Measurements from ENCODE around the gene CEP72.
A peak's percentile ranks its signal among the peaks of the same experiment; 100 is the strongest.

CEP72 gene

DNA sequence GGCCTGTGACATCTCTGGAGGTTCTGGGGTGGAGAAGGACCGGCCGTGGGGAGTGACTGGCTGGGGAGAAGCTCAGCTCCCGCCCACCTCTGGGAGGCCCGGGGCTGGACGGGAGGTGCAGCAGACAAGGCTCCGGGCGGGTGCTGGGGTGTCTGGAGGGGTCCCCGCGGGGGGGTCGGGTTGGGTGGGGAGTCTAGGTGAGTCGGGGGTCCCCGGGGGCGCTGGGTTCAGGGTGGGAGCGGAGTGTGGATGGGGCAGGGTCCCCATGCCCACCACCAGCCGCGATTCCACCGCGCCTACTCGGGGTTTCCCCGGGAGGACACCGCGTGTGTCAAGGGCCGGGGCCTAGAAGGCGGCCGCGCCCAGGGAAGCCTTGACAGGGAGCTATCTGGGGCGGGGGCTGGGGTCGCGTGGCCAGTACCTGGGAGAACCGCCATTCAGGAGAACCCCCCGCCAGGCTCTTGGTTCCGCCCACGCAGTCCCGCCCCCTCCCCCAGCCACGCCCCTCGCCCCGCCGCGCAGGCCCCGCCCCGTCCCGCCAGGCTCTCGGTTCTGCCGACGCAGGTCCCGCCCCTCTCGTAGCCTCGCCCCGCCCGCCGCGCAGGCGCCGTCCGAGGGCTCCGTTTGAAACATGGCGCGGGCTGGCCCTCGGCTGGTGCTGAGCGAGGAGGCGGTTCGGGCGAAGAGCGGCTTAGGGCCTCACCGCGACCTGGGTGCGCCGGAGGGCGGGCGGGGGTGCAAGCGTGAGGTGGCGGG lies at the start of gene CEP72:
Gene CEP72 (plus strand): TSS at position 610 of the 756 bp plus-strand sequence. CDS start 22 bp downstream, at position 632.
- H3K9me3 Mint-ChIP-seq = peaks cover 11% of the 10 kb centered on the region
- H3K36me3 Mint-ChIP-seq (ENCODE audit: low read depth) = peaks cover 29% of the 10 kb centered on the region
- H3K27ac Mint-ChIP-seq = peak within 1 kb of the TSS; percentile 96
- no peaks in the 10 kb centered on the region for H3K27me3 Mint-ChIP-seq (ENCODE audit: low read depth)
- H3K4me1 Mint-ChIP-seq (ENCODE audit: low read depth) = peaks cover 46% of the 10 kb centered on the region
- peak; percentile 88 for DNase-seq (ENCODE audit: low spot score)
- peak within 1 kb of the TSS; percentile 95 for H3K4me3 Mint-ChIP-seq

- Mint-ChIP-seq H3K27me3 (ENCODE audit: low read depth) (peaks cover 14% of the 10 kb centered on the region), H3K36me3 (ENCODE audit: low read depth) (no peaks in the 10 kb centered on the region), H3K4me3 (no peak overlapping the region), H3K9me3 (no peaks in the 10 kb centered on the region), H3K4me1 (ENCODE audit: low read depth) (no peaks in the 10 kb centered on the region), H3K27ac (no peak overlapping the region)
- DNase-seq (ENCODE audit: low spot score) = no peak
Observed at GRCh38 chr5:565782-566440, 46.2 kb upstream of the CEP72 start.

DNA sequence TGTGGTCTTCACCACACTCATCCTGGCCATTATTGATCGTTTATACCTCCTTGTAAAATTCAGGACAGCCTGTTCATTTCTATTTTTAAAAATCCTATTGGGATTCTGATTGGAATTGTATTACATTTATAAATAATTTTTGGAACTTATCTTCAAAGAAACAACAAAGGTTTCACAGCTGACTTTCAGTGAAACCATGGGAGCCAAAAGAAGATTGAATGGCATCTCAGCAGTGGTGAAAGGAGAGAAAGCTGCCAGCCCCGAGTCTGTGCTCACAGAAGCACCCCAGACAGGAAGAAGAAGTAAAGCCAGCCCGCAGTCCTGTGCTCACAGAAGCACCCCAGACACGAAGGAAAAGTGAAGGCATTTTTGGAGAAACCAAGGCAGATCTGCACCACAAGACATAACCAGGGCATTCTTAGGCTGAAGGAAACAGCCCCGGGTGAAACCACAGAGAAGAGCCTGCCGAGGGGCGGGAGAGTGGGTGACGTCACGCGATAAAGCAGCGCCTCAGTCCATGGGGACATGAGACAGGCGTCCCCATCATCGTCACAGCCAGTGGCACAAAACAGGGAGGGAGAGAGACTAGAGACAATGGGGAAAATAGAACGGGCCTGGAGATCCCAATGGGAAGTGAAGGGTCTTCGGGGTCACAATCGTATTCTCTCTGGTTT lies 45.4 kb upstream of the CEP72 start:
- H3K27me3 Mint-ChIP-seq (ENCODE audit: low read depth) = peaks cover 14% of the 10 kb centered on the region
- H3K4me3 Mint-ChIP-seq = no peak overlapping the region
- no peaks in the 10 kb centered on the region for H3K9me3 Mint-ChIP-seq
- H3K27ac Mint-ChIP-seq = no peak overlapping the region
- no peak for DNase-seq (ENCODE audit: low spot score)
- no peaks in the 10 kb centered on the region for H3K36me3 Mint-ChIP-seq (ENCODE audit: low read depth)
- no peaks in the 10 kb centered on the region for H3K4me1 Mint-ChIP-seq (ENCODE audit: low read depth)

- H3K27ac Mint-ChIP-seq = no peak overlapping the region
- H3K36me3 Mint-ChIP-seq (ENCODE audit: low read depth) = no peaks in the 10 kb centered on the region
- peaks cover 14% of the 10 kb centered on the region for H3K27me3 Mint-ChIP-seq (ENCODE audit: low read depth)
- DNase-seq (ENCODE audit: low spot score) = no peak
- no peak overlapping the region for H3K4me3 Mint-ChIP-seq
- H3K4me1 Mint-ChIP-seq (ENCODE audit: low read depth) = no peaks in the 10 kb centered on the region
- H3K9me3 Mint-ChIP-seq = no peaks in the 10 kb centered on the region
Observed at GRCh38 chr5:567664-568060, 44.5 kb upstream of the CEP72 start.

DNA sequence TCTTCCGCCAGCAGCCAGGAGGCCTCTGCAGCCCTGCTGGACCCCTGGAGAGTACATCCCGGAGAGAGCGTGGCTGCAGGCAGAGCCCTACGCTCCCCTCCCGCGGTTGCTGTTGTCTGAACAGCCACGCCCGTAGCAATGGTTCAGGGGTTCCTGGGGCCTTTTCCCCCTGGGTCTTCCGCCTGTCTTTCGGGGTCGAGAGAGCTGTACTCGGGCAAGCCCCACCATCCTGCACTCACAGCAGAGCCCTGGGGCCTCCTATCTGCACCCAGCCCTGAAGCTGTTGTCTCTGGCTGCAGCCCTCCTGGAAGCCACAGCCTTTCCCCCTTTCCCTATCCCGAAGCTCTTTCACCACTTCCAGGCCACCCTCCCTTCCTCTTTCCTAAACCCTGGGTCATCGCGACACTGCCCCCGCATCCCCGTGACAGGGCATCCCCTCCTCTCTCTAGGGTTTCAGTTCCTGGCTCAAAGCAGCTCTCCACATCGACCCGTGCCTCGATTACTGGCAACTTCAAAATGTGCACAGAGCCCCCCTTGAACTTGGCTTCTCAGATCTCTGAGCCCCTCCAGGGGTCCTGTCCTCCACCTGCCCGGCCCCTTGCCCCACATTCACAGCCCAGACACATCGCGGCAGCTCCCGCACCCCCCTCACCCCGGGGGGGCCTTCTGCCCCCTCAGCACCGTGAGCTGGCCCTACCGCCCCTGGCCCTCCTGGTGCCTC lies 43.9 kb upstream of the CEP72 start:
- DNase-seq (ENCODE audit: low spot score) = no peak
- Mint-ChIP-seq H3K27me3 (ENCODE audit: low read depth) (peaks cover 14% of the 10 kb centered on the region), H3K4me1 (ENCODE audit: low read depth) (no peaks in the 10 kb centered on the region), H3K36me3 (ENCODE audit: low read depth) (no peaks in the 10 kb centered on the region), H3K9me3 (no peaks in the 10 kb centered on the region), H3K4me3 (no peak overlapping the region), H3K27ac (no peak overlapping the region)

- H3K36me3 Mint-ChIP-seq (ENCODE audit: low read depth) = no peaks in the 10 kb centered on the region
- no peak overlapping the region for H3K27ac Mint-ChIP-seq
Observed at GRCh38 chr5:568809-569208, 43.3 kb upstream of the CEP72 start.

GRCh38 chr5:569358-569867 lies 42.7 kb upstream of the CEP72 start:
- DNase-seq (ENCODE audit: low spot score) = no peak
- no peaks in the 10 kb centered on the region for H3K36me3 Mint-ChIP-seq (ENCODE audit: low read depth)
- no peak overlapping the region for H3K27ac Mint-ChIP-seq
- no peaks in the 10 kb centered on the region for H3K9me3 Mint-ChIP-seq
- peaks cover 14% of the 10 kb centered on the region for H3K27me3 Mint-ChIP-seq (ENCODE audit: low read depth)
- no peak overlapping the region for H3K4me3 Mint-ChIP-seq
- H3K4me1 Mint-ChIP-seq (ENCODE audit: low read depth) = no peaks in the 10 kb centered on the region

More at GRCh38 chr5:568809-569208, 43.3 kb upstream of the CEP72 start:
- DNase-seq (ENCODE audit: low spot score) = no peak
- Mint-ChIP-seq H3K27me3 (ENCODE audit: low read depth) (peaks cover 14% of the 10 kb centered on the region), H3K4me1 (ENCODE audit: low read depth) (no peaks in the 10 kb centered on the region), H3K9me3 (no peaks in the 10 kb centered on the region), H3K4me3 (no peak overlapping the region)

- Mint-ChIP-seq H3K27me3 (ENCODE audit: low read depth) (peaks cover 14% of the 10 kb centered on the region), H3K4me3 (no peak overlapping the region), H3K9me3 (no peaks in the 10 kb centered on the region), H3K36me3 (ENCODE audit: low read depth) (no peaks in the 10 kb centered on the region), H3K4me1 (ENCODE audit: low read depth) (no peaks in the 10 kb centered on the region), H3K27ac (no peak overlapping the region)
- DNase-seq (ENCODE audit: low spot score) = no peak
Observed at GRCh38 chr5:569868-570361, 42.2 kb upstream of the CEP72 start.

DNA sequence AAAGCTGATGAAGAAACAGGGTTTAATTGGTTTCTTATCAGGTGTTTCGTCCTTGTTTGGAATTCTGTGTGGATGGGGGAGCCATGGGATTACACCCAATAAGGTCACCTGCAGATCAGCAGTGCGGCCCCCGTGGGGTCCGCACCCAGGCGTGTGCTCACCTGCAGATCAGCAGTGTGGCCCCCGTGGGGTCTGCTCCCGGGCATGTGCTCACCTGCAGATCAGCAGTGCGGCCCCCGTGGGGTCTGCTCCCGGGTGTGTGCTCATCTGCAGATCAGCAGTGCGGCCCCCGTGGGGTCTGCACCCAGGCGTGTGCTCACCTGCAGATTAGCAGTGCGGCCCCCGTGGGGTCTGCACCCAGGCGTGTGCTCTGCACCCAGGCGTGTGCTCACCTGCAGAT lies 41.7 kb upstream of the CEP72 start:
- no peak for DNase-seq (ENCODE audit: low spot score)
- H3K4me3 Mint-ChIP-seq = no peak overlapping the region
- H3K9me3 Mint-ChIP-seq = no peaks in the 10 kb centered on the region
- no peaks in the 10 kb centered on the region for H3K36me3 Mint-ChIP-seq (ENCODE audit: low read depth)
- H3K27ac Mint-ChIP-seq = no peak overlapping the region
- H3K27me3 Mint-ChIP-seq (ENCODE audit: low read depth) = peaks cover 18% of the 10 kb centered on the region
- no peaks in the 10 kb centered on the region for H3K4me1 Mint-ChIP-seq (ENCODE audit: low read depth)

DNA sequence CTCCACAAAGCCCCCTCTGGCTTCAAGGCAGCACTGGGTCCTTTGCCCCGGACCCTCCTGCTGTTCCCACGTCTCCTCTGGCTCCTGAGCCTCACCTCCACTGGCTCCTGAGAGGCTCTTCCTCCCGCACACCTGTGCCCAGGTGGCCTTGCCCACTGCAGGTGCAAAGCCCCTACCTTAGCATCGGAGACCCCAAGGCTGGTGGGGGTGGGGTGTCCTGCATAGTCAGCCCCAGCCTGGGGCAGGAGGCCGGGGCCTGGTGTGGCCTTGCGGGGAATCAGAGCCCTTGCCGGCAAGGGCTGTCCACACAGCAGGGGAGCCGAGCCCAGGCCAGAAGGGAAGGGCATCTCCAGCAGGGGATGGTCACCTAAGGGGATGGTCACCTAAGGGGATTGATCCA lies 41.3 kb upstream of the CEP72 start:
- no peaks in the 10 kb centered on the region for H3K36me3 Mint-ChIP-seq (ENCODE audit: low read depth)
- H3K9me3 Mint-ChIP-seq = no peaks in the 10 kb centered on the region
- no peak overlapping the region for H3K4me3 Mint-ChIP-seq
- H3K27me3 Mint-ChIP-seq (ENCODE audit: low read depth) = peaks cover 17% of the 10 kb centered on the region
- H3K27ac Mint-ChIP-seq = no peak overlapping the region
- no peaks in the 10 kb centered on the region for H3K4me1 Mint-ChIP-seq (ENCODE audit: low read depth)
- no peak for DNase-seq (ENCODE audit: low spot score)

GRCh38 chr5:571791-572190 lies 40.3 kb upstream of the CEP72 start:
- no peaks in the 10 kb centered on the region for H3K4me1 Mint-ChIP-seq (ENCODE audit: low read depth)
- no peak for DNase-seq (ENCODE audit: low spot score)
- no peak overlapping the region for H3K4me3 Mint-ChIP-seq
- peaks cover 4% of the 10 kb centered on the region for H3K9me3 Mint-ChIP-seq
- H3K27ac Mint-ChIP-seq = no peak overlapping the region
- peaks cover 13% of the 10 kb centered on the region for H3K27me3 Mint-ChIP-seq (ENCODE audit: low read depth)
- no peaks in the 10 kb centered on the region for H3K36me3 Mint-ChIP-seq (ENCODE audit: low read depth)

GRCh38 chr5:572398-573019 lies 39.6 kb upstream of the CEP72 start:
- H3K27me3 Mint-ChIP-seq (ENCODE audit: low read depth) = peaks cover 8% of the 10 kb centered on the region
- no peak overlapping the region for H3K4me3 Mint-ChIP-seq
- H3K27ac Mint-ChIP-seq = no peak overlapping the region
- H3K36me3 Mint-ChIP-seq (ENCODE audit: low read depth) = no peaks in the 10 kb centered on the region
- DNase-seq (ENCODE audit: low spot score) = no peak
- H3K9me3 Mint-ChIP-seq = peaks cover 4% of the 10 kb centered on the region
- H3K4me1 Mint-ChIP-seq (ENCODE audit: low read depth) = no peaks in the 10 kb centered on the region

- Mint-ChIP-seq H3K9me3 (peaks cover 8% of the 10 kb centered on the region), H3K27ac (no peak overlapping the region), H3K4me1 (ENCODE audit: low read depth) (no peaks in the 10 kb centered on the region), H3K27me3 (ENCODE audit: low read depth) (peaks cover 10% of the 10 kb centered on the region), H3K4me3 (no peak overlapping the region), H3K36me3 (ENCODE audit: low read depth) (no peaks in the 10 kb centered on the region)
- no peak for DNase-seq (ENCODE audit: low spot score)
Observed at GRCh38 chr5:573206-573605, 38.9 kb upstream of the CEP72 start.
